ENCODE data around the gene RECQL5. TPM values are rescaled to one million over a fixed set of nuclear protein-coding genes. Genes with fewer than 3 reads are reported as not detected.
"Not testable (repeated sequence)": the region's sequence is repeated elsewhere in the genome, so short reads cannot be mapped to it uniquely, and the experiment has no call there.

RECQL5 gene
- total RNA-seq, 1 experiment from 2014 or later: 40.0 TPM

DNA sequence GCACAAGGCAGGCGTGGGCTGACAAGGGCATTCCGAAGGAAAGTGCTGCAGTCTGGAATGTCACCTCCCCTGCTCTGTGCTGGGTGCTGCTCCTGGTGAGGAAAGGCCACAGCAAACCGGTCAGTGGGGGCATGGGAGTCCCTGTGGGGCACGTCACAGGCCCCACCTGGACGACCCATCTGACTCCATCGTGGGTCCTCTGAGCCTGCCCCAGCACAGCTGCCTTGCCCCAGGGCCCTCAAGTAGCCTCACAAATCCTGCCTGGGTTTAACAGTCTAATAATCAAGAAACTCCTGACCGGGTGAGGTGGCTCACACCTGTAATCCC, 82.1 kb downstream of the RECQL5 start:
- Histone ChIP-seq H4K8ac (replicated peaks; ENCODE audit: insufficient read length, low read depth, low read length) (no peak overlapping the region), H3K9me3 (ENCODE audit: control insufficient read depth, low read depth, low read length) (no peaks in the 10 kb centered on the region), H3K79me2 (ENCODE audit: insufficient read depth, low read length) (no peaks in the 10 kb centered on the region), H3K4me2 (ENCODE audit: insufficient read depth, insufficient read length, low read length) (no peak overlapping the region), H3K23ac (ENCODE audit: insufficient read length, low read depth, low read length) (no peak overlapping the region), H3K14ac (ENCODE audit: insufficient read depth, low read length) (no peak overlapping the region), H2AFZ (ENCODE audit: low read length) (no peak overlapping the region), H2BK15ac (ENCODE audit: low read depth, low read length) (no peak overlapping the region), H2BK12ac (ENCODE audit: insufficient read length, low read depth, low read length) (no peak overlapping the region), H3K27ac (ENCODE audit: insufficient read length, low read depth, low read length) (no peak overlapping the region), H2AK5ac (ENCODE audit: insufficient read length, low read length) (no peak overlapping the region), H3K27me3 (ENCODE audit: insufficient read depth, low read length) (no peaks in the 10 kb centered on the region), H4K91ac (ENCODE audit: insufficient read length, low read depth, low read length) (no peak overlapping the region), H3K9ac (ENCODE audit: extremely low read depth, insufficient read length, low read length) (no peak overlapping the region), H2BK5ac (ENCODE audit: insufficient read length, low read length) (no peak overlapping the region), H2BK120ac (ENCODE audit: low read depth, low read length, poor library complexity, severe bottlenecking) (no peak overlapping the region), H3K18ac (ENCODE audit: insufficient read length, low read depth, low read length) (no peak overlapping the region), H3K4me1 (ENCODE audit: insufficient read depth, low read length) (0 out of 2 replicates have a peak, but pooled peaks cover 3% of the 10 kb centered on the region), H2BK20ac (ENCODE audit: low read depth, low read length, poor library complexity, severe bottlenecking) (no peak overlapping the region), H3K79me1 (ENCODE audit: insufficient read depth, low read depth, low read length, poor library complexity, severe bottlenecking) (no peaks in the 10 kb centered on the region), H4K20me1 (ENCODE audit: control insufficient read depth, insufficient read depth, insufficient read length) (no peaks in the 10 kb centered on the region), H3K4ac (ENCODE audit: low read depth, low read length) (no peak overlapping the region), H3T11ph (ENCODE audit: low read length) (no peak overlapping the region), H3K56ac (ENCODE audit: insufficient read length, low read depth, low read length) (no peak overlapping the region), H3K23me2 (ENCODE audit: insufficient read length, low read depth, low read length, poor library complexity, severe bottlenecking) (peaks cover 13% of the 10 kb centered on the region), H4K5ac (ENCODE audit: insufficient read length, low read depth, low read length) (no peak overlapping the region)
- no peak overlapping the region; a peak in 1 of 5 replicates for H3K4me3 Mint-ChIP-seq
- H3K27ac Mint-ChIP-seq: no peak overlapping the region
- peaks cover 4 to 5% of the 10 kb centered on the region in 2 experiments; a peak in 3 of 4 replicates for H3K4me1 Mint-ChIP-seq
- no CpG with 5 or more reads among the region's 7 CpGs for WGBS (ENCODE audit: extremely low coverage, insufficient read length, low lambda C conversion rate)
- H3K27me3 Mint-ChIP-seq (ENCODE audit: low read depth): peaks cover 9% of the 10 kb centered on the region
- peaks cover 10 to 13% of the 10 kb centered on the region in 2 experiments for H3K9me3 Mint-ChIP-seq
- TF ChIP-seq, protein P1, sequence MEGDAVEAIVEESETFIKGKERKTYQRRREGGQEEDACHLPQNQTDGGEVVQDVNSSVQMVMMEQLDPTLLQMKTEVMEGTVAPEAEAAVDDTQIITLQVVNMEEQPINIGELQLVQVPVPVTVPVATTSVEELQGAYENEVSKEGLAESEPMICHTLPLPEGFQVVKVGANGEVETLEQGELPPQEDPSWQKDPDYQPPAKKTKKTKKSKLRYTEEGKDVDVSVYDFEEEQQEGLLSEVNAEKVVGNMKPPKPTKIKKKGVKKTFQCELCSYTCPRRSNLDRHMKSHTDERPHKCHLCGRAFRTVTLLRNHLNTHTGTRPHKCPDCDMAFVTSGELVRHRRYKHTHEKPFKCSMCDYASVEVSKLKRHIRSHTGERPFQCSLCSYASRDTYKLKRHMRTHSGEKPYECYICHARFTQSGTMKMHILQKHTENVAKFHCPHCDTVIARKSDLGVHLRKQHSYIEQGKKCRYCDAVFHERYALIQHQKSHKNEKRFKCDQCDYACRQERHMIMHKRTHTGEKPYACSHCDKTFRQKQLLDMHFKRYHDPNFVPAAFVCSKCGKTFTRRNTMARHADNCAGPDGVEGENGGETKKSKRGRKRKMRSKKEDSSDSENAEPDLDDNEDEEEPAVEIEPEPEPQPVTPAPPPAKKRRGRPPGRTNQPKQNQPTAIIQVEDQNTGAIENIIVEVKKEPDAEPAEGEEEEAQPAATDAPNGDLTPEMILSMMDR (conservative IDR thresholded peaks at IDR 0.05): no peak
- peaks cover 0 to 5% (median 3%) of the 10 kb centered on the region in 3 experiments; a peak in 5 of 7 replicates for H3K36me3 Mint-ChIP-seq (ENCODE audit: insufficient read depth in 1 of 3, low read depth in 3 of 3)
- no peak for DNase-seq

DNA sequence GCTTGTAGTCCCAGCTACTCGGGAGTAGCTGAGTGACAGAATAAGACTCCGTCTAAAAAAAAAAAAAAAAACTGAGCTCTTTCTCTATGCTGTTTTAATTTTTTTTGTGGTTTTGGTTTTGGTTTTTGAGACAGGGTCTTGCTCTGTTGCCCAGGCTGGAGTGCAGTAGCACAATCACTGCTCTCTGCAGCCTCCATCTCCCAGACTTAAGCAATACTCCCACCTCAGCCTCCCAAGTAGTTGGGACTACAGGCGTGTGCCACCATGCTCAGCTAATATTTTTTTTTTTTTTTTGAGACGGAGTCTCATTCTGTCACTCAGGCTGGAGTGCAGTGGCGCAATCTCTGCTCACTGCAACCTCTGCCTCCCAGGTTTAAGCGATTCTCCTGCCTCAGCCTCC, 83.8 kb downstream of the RECQL5 start:
- not testable (repeated sequence) for H4K91ac ChIP-seq (ENCODE audit: insufficient read length, low read depth, low read length); H4K5ac ChIP-seq (ENCODE audit: insufficient read length, low read depth, low read length); H3K14ac ChIP-seq (ENCODE audit: insufficient read depth, low read length); H4K20me1 ChIP-seq (ENCODE audit: control insufficient read depth, insufficient read depth, insufficient read length); H3K4me1 ChIP-seq (ENCODE audit: insufficient read depth, low read length); H3K27me3 ChIP-seq (ENCODE audit: insufficient read depth, low read length); H3K79me1 ChIP-seq (ENCODE audit: insufficient read depth, low read depth, low read length, poor library complexity, severe bottlenecking); H3K9me3 ChIP-seq (ENCODE audit: control insufficient read depth, low read depth, low read length); H2BK5ac ChIP-seq (ENCODE audit: insufficient read length, low read length); H3K36me3 Mint-ChIP-seq (ENCODE audit: insufficient read depth in 1 of 3, low read depth in 3 of 3); H2BK120ac ChIP-seq (ENCODE audit: low read depth, low read length, poor library complexity, severe bottlenecking); H3K4ac ChIP-seq (ENCODE audit: low read depth, low read length); H2AFZ ChIP-seq (ENCODE audit: low read length); H2BK12ac ChIP-seq (ENCODE audit: insufficient read length, low read depth, low read length); H3K4me1 Mint-ChIP-seq; H3K23me2 ChIP-seq (ENCODE audit: insufficient read length, low read depth, low read length, poor library complexity, severe bottlenecking); H3K4me2 ChIP-seq (ENCODE audit: insufficient read depth, insufficient read length, low read length); H4K8ac ChIP-seq (replicated peaks; ENCODE audit: insufficient read length, low read depth, low read length); H3K79me2 ChIP-seq (ENCODE audit: insufficient read depth, low read length); H3K27ac ChIP-seq (ENCODE audit: insufficient read length, low read depth, low read length); H2AK5ac ChIP-seq (ENCODE audit: insufficient read length, low read length); H3K4me3 Mint-ChIP-seq; H3K56ac ChIP-seq (ENCODE audit: insufficient read length, low read depth, low read length); H2BK15ac ChIP-seq (ENCODE audit: low read depth, low read length); DNase-seq; H3T11ph ChIP-seq (ENCODE audit: low read length); H2BK20ac ChIP-seq (ENCODE audit: low read depth, low read length, poor library complexity, severe bottlenecking); H3K27ac Mint-ChIP-seq; H3K18ac ChIP-seq (ENCODE audit: insufficient read length, low read depth, low read length); H3K27me3 Mint-ChIP-seq (ENCODE audit: low read depth); H3K23ac ChIP-seq (ENCODE audit: insufficient read length, low read depth, low read length); H3K9ac ChIP-seq (ENCODE audit: extremely low read depth, insufficient read length, low read length)
- H3K9me3 Mint-ChIP-seq: peaks cover 10 to 13% of the 10 kb centered on the region in 2 experiments
- WGBS (ENCODE audit: extremely low coverage, insufficient read length, low lambda C conversion rate): no CpG with 5 or more reads among the region's 6 CpGs

Data from H9 (cell line).